GM06990 (cell line): ENCODE data around the gene NSUN7.

ENCODE experiments used
- DNase-seq: peaks from one replicate; pipeline ENCODE4 v3.0.0-alpha.2; 2011; ENCODE audit not compliant: insufficient read length; ENCODE audit errors: extremely low read depth
- H3K27me3 ChIP-seq: replicated peaks from 2 replicates; pipeline ENCODE4 v1.6.0; 2011; ENCODE audit warnings: low read length; ENCODE audit not compliant: control insufficient read depth, insufficient read depth
- H3K36me3 ChIP-seq: 2 replicates; pipeline ENCODE4 v1.5.1; 2011; ENCODE audit warnings: low read length; ENCODE audit not compliant: control insufficient read depth, insufficient read depth
- H3K4me3 ChIP-seq: replicated peaks from 2 replicates; pipeline ENCODE4 v1.5.1; 2011; ENCODE audit warnings: low read depth, mild to moderate bottlenecking, control low read depth, low read length
- CTCF ChIP-seq: IDR thresholded peaks from 2 replicates; pipeline ENCODE4 v1.5.1; 2011; ENCODE audit warnings: low read length, control low read depth, mild to moderate bottlenecking, inconsistent platforms; ENCODE audit not compliant: insufficient read depth, poor library complexity, severe bottlenecking

NSUN7 gene

GRCh38 chr4:40826821-40827220 is 77.1 kb downstream of the NSUN7 start:
- Histone ChIP-seq H3K4me3 (no peak overlapping the region), H3K36me3 (no peaks in the 10 kb centered on the region; the same call in none of the 2 replicates), H3K27me3 (no peaks in the 10 kb centered on the region)
- no peak for DNase-seq
- TF ChIP-seq CTCF, result no peak

GRCh38 chr4:40827758-40828157 is 78.0 kb downstream of the NSUN7 start:
- DNase-seq, result no peak
- no peak overlapping the region for H3K4me3 ChIP-seq
- no peaks in the 10 kb centered on the region for H3K27me3 ChIP-seq
- no peaks in the 10 kb centered on the region; the same call in none of the 2 replicates for H3K36me3 ChIP-seq
- TF ChIP-seq CTCF, result no peak

- no peak for TF ChIP-seq CTCF
These were observed 78.9 kb downstream of the NSUN7 start for GRCh38 chr4:40828661-40829060.

GRCh38 chr4:40829586-40829985 is 79.8 kb downstream of the NSUN7 start:
- Histone ChIP-seq H3K36me3 (no peaks in the 10 kb centered on the region; the same call in none of the 2 replicates), H3K4me3 (no peak overlapping the region), H3K27me3 (no peaks in the 10 kb centered on the region)
- DNase-seq, result no peak
- TF ChIP-seq CTCF, result no peak

More at GRCh38 chr4:40828661-40829060, 78.9 kb downstream of the NSUN7 start:
- no peak overlapping the region for H3K4me3 ChIP-seq
- no peaks in the 10 kb centered on the region for H3K27me3 ChIP-seq
- H3K36me3 ChIP-seq, result no peaks in the 10 kb centered on the region; the same call in none of the 2 replicates
- DNase-seq, result no peak

GRCh38 chr4:40831146-40831907 is 81.6 kb downstream of the NSUN7 start:
- TF ChIP-seq CTCF, result no peak
- H3K27me3 ChIP-seq, result no peaks in the 10 kb centered on the region
- H3K4me3 ChIP-seq, result no peak overlapping the region
- no peak for DNase-seq
- H3K36me3 ChIP-seq, result no peaks in the 10 kb centered on the region; the same call in none of the 2 replicates
